ENCODE data around the gene HNRNPA2B1. TPM values are rescaled to one million over a fixed set of nuclear protein-coding genes. Genes with fewer than 3 reads are reported as not detected.

HNRNPA2B1 gene
- total RNA-seq, 1 experiment from 2014 or later = 1,137 TPM

DNA sequence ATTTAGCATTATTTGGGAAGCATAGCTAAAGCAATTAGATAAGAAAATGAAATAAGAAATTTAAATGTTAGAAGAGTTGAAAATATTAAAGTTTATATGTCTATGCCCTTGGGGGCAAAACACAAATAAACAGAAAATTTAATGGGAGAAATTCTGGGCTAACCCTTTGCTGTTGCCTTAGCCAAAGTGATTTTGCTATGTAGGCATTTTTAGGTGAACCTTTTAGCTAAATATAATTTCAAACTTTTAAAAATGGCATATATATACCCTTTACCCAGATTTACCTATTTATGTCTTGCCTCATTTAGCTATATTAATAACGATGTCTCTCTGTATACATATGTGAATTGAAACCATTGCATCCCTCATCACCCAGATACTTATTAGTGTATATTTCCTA is 28.5 kb downstream of the HNRNPA2B1 start:
- Histone ChIP-seq H3K27me3 (ENCODE audit: insufficient read depth, low read length) (no peaks in the 10 kb centered on the region), H3K79me1 (ENCODE audit: insufficient read depth, low read depth, low read length, poor library complexity, severe bottlenecking) (peaks cover 12% of the 10 kb centered on the region), H3K4me1 (ENCODE audit: insufficient read depth, low read length) (peaks cover 4% of the 10 kb centered on the region; the same call in 1 of the 2 replicates), H3K4me2 (ENCODE audit: insufficient read depth, insufficient read length, low read length) (no peak overlapping the region), H3K14ac (ENCODE audit: insufficient read depth, low read length) (no peak overlapping the region), H3K56ac (ENCODE audit: insufficient read length, low read depth, low read length) (no peak overlapping the region), H4K20me1 (ENCODE audit: control insufficient read depth, insufficient read depth, insufficient read length) (no peaks in the 10 kb centered on the region), H2BK20ac (ENCODE audit: low read depth, low read length, poor library complexity, severe bottlenecking) (no peak overlapping the region), H2BK120ac (ENCODE audit: low read depth, low read length, poor library complexity, severe bottlenecking) (no peak overlapping the region), H3K27ac (ENCODE audit: insufficient read length, low read depth, low read length) (no peak overlapping the region), H3T11ph (ENCODE audit: low read length) (no peak overlapping the region), H3K9me3 (ENCODE audit: control insufficient read depth, low read depth, low read length) (no peaks in the 10 kb centered on the region), H2BK5ac (ENCODE audit: insufficient read length, low read length) (no peak overlapping the region), H3K23me2 (ENCODE audit: insufficient read length, low read depth, low read length, poor library complexity, severe bottlenecking) (no peaks in the 10 kb centered on the region), H3K18ac (ENCODE audit: insufficient read length, low read depth, low read length) (no peak overlapping the region), H3K4ac (ENCODE audit: low read depth, low read length) (no peak overlapping the region), H2AK5ac (ENCODE audit: insufficient read length, low read length) (no peak overlapping the region), H2AFZ (ENCODE audit: low read length) (no peak overlapping the region), H4K8ac (replicated peaks; ENCODE audit: insufficient read length, low read depth, low read length) (no peak overlapping the region), H4K5ac (ENCODE audit: insufficient read length, low read depth, low read length) (no peak overlapping the region), H3K79me2 (ENCODE audit: insufficient read depth, low read length) (peaks cover 35% of the 10 kb centered on the region), H3K9ac (ENCODE audit: extremely low read depth, insufficient read length, low read length) (no peak overlapping the region), H2BK15ac (ENCODE audit: low read depth, low read length) (no peak overlapping the region), H3K23ac (ENCODE audit: insufficient read length, low read depth, low read length) (no peak overlapping the region), H4K91ac (ENCODE audit: insufficient read length, low read depth, low read length) (no peak overlapping the region), H2BK12ac (ENCODE audit: insufficient read length, low read depth, low read length) (no peak overlapping the region)
- Mint-ChIP-seq H3K9me3 (peaks cover 6 to 39% of the 10 kb centered on the region in 2 experiments), H3K4me1 (peaks cover 4 to 10% of the 10 kb centered on the region in 2 experiments), H3K27me3 (ENCODE audit: low read depth) (0 out of 2 replicates have a peak, but pooled peaks cover under 1% of the 10 kb centered on the region), H3K36me3 (ENCODE audit: insufficient read depth in 1 of 3, low read depth in 3 of 3) (peaks cover 33 to 68% (median 38%) of the 10 kb centered on the region in 3 experiments), H3K4me3 (no peak overlapping the region), H3K27ac (no peak overlapping the region)
- no peak for DNase-seq
- TF ChIP-seq, protein P1, sequence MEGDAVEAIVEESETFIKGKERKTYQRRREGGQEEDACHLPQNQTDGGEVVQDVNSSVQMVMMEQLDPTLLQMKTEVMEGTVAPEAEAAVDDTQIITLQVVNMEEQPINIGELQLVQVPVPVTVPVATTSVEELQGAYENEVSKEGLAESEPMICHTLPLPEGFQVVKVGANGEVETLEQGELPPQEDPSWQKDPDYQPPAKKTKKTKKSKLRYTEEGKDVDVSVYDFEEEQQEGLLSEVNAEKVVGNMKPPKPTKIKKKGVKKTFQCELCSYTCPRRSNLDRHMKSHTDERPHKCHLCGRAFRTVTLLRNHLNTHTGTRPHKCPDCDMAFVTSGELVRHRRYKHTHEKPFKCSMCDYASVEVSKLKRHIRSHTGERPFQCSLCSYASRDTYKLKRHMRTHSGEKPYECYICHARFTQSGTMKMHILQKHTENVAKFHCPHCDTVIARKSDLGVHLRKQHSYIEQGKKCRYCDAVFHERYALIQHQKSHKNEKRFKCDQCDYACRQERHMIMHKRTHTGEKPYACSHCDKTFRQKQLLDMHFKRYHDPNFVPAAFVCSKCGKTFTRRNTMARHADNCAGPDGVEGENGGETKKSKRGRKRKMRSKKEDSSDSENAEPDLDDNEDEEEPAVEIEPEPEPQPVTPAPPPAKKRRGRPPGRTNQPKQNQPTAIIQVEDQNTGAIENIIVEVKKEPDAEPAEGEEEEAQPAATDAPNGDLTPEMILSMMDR (conservative IDR thresholded peaks at IDR 0.05) = no peak
- WGBS (ENCODE audit: extremely low coverage, insufficient read length, low lambda C conversion rate) = no CpG with 5 or more reads among the region's 1 CpG
